HG02571 (cell line): Measurements from ENCODE around the gene HSFX4.
"Not testable (repeated sequence)": the region's sequence is repeated elsewhere in the genome, so short reads cannot be mapped to it uniquely, and the experiment has no call there.

ENCODE experiments used
- ATAC-seq: cut with Tn5 transposase; IDR thresholded peaks from one replicate; pipeline ENCODE4 v1.9.1; 2021; ENCODE audit warnings: mild to moderate bottlenecking, moderate library complexity; ENCODE audit not compliant: unreplicated experiment

Gene HSFX4, protein sequence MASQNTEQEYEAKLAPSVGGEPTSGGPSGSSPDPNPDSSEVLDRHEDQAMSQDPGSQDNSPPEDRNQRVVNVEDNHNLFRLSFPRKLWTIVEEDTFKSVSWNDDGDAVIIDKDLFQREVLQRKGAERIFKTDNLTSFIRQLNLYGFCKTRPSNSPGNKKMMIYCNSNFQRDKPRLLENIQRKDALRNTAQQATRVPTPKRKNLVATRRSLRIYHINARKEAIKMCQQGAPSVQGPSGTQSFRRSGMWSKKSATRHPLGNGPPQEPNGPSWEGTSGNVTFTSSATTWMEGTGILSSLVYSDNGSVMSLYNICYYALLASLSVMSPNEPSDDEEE

DNA sequence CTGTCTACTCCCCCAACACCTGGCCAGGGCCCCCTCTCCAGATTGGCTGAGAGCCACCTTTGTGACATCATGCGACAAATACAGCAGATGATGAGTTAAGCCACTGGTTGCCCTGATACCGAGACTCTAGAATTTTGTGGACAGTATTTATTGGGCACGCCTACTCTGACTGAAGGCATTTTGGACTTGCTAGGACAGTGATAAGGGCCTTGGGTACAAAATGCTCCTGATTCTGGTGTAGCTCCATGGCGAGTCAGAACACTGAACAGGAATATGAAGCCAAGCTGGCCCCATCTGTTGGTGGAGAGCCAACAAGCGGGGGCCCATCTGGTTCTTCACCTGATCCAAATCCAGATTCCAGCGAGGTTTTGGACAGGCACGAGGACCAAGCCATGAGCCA, at the start of gene HSFX4:
HSFX4 (plus strand) TSS at position 174 of the 400 bp plus-strand sequence; CDS start at position 246, 72 bp downstream.
- ATAC-seq, result not testable (repeated sequence)

DNA sequence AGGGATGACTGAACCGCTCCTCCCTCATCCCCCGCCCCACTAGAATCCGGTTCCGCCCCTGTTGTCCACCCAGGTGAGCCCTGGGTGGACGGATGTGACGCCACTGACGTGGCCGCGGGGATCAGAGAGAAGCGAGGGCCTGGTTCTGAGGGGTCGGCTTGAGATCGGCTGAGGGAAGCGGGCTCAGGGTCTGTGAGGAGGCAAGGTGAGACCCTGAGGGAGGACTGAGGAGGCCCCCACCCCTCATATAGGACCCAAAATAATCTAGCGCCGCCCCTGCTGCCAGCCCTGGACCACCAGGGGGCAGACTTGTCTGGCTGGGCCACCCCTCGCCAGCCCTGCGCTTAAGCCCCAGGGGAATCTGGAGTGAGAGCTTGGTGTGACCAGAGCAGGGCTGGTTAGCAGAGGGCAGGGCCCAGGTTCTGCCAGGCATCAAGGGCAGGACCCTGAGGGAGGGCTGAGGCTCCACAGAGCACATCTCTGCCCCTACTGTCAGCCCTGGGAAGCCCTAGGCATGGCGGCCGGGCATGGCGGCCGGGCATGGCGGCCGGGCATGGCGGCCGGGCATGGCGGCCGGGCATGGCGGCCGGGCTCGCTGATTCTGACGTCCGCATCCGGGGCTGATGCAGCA, 48.2 kb upstream of the HSFX4 start, which contains the start of gene MAGEA8:
MAGEA8 (plus strand) TSS at position 103 of the 631 bp plus-strand sequence. CDS start 3,090 bp downstream, outside the sequence.
- ATAC-seq, result no peak

DNA sequence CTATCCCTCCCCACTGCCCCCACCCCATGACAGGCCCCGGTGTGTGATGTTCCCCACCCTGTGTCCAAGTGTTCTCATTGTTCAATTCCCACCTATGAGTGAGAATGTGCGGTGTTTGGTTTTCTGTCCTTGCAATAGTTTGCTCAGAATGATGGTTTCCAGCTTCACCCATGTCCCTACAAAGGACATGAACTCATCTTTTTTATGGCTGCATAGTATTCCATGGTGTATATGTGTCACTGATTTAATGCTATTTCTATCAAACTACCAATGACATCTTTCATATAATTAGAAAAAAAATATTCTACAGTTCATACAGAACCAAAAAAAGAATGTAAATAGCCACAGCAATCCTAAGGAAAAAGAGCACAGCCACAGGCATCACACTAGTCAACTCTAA, 38.5 kb upstream of the HSFX4 start:
- ATAC-seq, result not testable (repeated sequence)

DNA sequence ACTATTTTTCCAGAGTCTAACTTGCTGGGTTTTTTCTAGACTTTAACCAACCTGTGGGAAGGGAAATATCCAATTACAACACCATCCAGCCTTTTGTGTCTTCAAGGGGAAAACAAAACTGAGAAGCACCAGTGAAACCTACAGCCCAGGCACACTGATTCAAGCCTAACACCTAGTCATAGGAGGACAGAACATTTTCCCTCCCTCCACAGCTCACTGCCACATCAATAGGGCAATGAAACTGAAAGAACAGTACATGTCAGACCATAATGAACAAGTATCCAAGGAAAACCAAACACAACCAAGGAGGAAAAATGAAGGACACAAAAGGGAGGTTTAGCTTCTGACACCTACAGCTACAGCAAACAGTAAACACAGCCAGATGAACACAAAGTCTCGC, 30.8 kb upstream of the HSFX4 start:
- ATAC-seq, result no peak

DNA sequence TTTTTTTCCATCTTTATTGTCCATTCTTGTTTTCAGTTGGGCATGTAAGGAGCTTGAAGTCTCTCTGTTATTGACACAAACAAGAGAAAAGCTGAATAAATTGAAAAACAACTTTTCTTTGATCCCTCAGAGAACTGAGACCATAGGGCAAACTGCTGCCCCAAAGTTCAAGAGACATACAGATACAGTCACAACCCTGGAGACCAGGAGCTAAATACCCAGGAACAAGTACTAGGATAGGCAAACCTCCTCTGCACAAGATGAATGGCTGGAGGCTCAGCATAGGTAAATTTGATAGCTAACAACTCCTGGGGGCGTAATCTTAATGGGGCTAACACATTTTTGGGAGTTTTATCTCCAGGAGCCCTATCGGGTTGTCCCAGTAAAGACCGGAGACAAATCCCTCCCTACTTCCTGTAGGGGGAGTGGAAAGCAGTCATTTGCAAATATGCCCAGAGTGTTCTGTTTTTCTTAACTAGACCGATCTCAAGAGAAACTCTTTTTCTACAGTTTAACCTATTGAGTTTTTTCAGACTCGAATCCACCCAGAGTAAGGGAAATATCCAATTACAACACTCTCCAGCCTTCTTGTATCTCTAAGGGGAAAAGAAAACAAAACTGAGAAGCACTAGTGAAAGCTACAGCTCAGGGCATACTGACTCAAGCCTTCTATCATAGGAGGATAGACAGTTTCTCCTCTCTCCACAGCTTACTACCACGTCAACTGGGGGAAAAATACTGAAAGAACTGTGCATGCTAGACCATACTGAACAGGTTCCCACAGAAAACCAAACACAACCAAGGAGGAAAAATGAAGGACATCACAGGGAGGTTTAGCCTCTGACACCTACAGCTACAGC, 25.3 kb upstream of the HSFX4 start:
- peak; percentile 79 for ATAC-seq

DNA sequence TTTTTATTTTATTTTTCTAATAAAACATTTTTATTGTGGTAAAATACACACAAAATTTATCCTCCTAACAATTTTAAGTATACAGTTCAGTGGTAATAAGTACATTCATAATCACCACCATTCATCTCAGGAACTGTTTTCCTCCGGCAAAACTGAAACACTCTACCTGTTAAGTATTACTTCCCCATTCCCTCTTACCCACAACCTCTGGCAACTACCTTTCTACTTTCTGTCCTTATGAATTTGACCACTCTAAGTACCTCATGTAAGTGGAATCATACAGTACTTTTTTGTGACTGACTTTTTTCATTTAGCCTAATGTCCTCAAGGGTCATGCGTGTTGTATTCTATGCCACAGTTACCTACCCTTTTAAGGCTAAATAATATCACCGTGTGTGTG, 21.1 kb upstream of the HSFX4 start:
- ATAC-seq, result peak; percentile 36

DNA sequence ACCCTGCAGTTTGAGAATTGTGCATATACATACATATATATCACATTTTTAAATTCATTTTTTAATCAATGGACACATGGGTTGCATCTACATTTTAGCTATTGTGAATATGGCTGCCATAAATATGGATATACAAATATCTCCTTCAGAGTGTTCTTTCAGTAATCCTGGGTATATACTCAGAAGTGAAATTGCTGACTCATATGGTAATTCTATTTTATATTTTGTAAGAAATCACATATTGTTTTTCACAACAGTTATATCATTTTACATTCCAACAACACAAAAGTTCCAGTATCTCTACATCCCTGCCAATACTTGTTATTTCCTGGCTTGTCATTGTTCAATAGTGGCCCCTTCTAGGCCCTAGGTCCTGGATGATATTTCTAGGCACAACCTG, 20.6 kb upstream of the HSFX4 start:
- ATAC-seq, result no peak

DNA sequence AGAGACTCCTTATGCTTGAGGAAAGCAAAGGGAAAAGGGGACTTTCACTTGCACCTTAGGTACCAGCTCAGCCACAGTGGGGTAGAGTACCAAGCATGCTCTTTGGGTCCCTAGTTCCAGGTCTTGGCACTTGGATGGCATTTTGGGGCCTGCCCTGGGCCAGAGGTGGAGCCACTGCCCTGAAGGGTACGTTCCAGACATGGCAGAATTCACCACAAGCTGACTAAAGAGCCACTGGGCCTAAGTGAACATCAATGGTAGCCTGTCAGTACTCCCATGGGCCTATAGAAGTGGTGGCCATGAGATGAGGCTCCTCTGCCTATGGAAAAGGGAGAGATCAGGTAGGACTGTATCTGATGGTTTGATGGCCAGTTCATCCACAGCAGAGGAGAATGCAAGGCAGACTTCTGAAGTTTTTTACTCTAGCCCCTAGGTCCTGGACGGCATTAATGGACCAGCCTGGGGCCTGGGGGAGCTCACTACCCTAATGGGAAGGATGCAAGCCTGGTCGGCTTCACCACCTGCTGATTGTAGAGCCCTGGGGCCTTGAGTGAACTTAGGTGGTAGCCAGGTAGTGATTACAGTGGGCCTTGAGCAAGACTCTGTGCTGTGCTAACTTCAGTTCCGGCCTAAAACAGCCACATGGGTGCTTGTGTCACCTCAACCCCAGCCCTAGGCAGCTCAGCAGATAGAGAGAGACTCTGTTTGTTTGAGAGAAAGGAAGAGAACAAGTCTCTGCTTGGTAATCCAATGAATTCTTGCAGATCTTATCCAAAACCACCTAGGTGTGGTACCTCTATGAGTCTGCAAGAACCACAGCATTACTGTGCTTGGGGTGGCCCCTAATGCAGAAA, 19.8 kb upstream of the HSFX4 start:
- no peak for ATAC-seq

DNA sequence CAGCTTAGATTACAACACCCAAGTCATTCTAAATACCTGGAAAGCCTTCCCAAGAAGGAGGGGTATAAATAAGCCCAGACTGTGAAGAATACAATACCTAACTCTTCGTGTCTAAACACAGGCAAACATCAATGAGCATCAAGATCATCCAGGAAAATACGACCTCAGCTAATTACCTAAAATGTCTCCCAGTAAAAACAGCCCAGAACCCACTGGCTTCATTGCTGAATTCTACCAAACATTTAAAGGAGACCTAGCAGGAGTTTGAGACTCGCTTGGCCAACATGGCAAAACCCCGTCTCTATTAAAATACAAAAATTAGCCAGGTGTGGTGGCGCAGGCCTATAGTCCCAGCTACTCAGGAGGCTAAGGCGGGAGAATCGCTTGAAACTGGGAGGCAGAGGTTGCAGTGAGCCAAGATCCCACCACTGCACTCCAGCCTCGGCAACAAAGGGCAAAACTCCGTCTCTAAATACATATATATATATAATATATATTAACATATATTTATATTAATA, 19.1 kb upstream of the HSFX4 start:
- ATAC-seq, result no peak

DNA sequence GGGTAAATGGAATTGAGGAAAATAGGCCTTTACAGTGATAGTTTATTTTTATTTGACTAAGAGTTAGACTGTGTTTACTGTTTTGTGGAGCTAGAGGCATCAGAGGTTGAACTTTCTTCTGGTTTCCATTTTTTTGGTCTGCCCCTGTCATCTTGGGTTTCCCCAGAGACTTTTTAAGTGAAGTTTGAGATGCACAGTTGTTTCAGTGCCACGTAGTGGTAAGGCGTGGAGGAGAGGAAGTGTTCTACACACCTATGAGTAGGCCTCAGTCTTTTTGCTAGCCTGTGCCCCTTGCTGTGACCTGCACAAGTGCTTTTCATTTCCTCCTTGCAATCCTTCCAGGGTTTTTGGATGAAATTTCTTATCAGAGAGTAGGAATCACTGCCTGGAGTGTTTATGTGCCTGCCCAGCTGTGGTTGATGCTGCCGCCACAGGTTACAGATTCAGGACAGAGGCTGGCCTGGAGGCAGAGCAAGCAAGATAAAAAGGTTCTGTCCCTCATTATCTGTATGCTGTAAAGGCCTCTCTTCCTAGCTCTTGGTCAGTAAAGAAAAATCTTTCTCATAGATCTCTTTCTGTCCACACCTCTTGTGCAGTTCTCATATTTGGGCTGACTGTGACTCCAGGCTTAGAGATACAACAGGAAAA, 12.5 kb upstream of the HSFX4 start:
- no peak for ATAC-seq

DNA sequence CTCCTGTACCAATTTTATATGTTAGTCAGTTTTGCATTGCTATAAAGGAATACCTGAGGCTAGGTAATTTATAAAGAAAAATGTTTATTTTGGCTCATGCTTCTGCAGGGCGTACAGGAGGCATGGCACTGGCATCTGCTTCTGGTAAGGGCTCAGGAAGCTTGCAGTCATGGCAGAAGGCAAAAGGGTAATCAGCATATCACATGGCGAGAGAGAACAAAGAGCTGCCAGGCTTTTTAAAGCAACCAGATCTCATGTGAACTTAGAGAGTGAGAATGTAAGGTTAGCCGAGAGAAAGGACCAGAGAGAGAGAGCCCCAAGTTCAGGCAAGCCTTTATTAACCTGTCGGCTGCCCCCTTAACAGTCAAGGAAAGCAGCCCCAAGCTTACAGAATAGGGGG, 5.5 kb upstream of the HSFX4 start:
- ATAC-seq, result not testable (repeated sequence)

DNA sequence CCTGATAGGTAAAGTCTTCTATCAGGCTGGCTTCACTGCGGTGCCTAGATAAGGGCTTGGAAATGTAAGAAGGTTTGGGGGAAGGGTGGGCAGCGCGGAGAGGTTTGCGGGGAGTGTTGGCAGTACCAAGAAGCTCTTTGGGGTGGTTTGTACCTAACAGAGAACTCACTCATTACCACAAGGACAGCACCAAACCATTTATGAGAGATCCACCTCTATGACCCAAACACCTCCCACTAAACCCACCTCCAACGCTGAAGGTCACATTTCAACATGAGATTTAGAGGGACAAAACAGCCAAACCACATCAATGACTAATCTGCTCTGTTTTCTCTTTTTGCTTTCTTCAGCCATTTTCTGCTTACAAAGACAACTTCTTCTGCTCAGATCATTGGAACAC, 4.9 kb upstream of the HSFX4 start:
- ATAC-seq, result not testable (repeated sequence)

DNA sequence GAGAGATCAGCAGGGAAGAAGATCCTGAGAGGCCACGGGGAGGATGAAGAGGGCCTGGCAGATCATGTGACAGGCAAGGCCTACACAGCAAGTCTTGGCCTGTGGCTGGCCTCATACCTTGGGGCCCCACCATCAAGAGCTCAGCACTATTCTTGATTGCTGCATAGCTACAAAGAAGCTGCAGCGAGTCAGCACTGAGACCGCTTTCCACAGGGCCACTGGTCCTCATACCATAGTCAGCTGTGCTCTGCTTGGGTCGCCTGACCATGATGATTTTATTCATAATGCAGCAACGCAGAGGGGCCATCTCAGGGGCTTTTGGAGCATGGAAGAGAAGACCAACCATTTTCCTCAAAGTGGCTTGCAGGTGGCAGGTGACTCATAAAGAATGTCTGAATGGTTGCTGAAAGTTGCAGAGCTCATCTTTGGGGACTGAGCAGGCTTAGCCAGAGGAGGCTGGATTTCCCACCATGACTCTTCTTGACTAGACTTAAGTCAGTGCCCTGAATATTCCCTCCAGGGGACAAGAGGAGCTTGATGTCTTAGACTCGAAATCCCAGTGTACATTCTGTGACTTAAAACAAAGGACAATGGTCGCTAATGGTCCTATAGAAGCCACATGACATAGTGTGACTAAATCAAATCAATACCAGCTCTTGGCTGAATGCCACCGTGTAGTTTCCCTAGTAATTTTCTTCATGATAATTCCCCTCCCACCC, 2.0 kb upstream of the HSFX4 start:
- not testable (repeated sequence) for ATAC-seq

DNA sequence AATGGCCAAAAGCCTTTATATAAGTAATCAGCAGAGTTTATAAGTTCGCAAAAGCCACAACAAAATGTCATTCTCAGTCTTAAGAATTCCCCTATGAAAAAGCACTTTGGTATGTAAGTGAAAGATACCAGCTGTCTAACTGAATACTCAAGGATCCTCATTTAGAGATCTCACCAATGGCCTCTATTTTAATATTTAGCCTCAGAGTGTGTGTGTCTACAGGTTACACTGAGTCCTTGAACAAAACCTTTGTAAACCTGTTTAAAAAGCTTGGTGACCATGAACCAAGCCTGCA, 1.5 kb upstream of the HSFX4 start:
- ATAC-seq, result not testable (repeated sequence)

DNA sequence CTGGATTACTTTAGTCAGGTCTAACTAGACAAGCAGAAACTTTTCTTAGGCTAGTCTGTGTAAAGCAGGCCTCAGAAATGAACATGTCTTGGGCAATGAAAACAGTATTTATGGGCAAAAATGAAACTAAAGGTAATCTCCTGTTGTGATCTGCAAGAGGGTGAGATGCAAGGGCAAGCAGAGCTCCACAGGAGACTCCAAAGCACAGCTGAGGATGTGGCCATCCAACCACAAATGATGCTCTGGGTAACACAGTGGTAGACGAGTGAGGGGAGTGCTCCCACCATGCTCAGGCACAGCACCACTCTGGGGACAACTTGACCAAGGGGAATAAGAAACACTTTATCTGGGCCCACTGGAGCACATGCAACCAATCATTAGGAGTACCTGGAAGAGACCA, 738 bp upstream of the HSFX4 start:
- ATAC-seq, result not testable (repeated sequence)

DNA sequence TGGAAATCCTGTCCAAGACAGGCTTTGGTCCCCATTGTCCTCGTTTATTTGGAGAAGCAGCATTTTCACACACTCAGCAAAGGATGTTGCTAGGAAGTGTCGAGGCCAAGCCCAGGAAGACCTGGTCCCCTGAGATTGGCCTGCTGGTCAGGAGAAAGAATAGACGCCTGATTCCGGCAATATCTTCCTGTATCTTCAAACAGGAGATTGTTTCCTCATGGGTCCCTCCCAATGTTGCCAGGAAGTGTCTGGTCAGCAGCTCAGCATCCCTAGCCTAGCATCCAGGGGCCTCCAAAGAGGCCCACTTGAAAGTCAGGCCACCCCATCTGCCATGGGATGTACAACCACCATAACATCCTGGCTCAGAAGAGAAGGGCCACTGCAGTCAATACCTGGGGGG, 2.0 kb downstream of the HSFX4 start:
- ATAC-seq, result not testable (repeated sequence)

DNA sequence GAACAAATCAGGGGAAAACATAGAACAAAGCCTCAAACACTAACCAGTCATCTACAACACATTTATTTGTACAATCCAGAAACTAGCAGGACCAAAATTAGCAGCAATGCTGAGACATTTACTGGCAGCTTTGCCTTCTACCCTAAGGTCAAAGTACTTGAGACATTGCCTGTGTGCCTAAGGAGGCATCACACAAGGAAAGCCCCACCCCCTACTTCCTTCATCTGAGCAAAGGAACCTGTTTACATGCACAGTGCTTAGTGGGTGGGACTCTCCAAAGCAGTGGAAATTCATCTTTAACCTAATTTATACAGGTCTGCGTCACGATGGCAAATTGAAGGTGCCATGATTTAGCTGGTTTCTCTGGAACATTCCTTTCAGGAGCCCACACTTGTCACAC, 2.8 kb downstream of the HSFX4 start:
- not testable (repeated sequence) for ATAC-seq

DNA sequence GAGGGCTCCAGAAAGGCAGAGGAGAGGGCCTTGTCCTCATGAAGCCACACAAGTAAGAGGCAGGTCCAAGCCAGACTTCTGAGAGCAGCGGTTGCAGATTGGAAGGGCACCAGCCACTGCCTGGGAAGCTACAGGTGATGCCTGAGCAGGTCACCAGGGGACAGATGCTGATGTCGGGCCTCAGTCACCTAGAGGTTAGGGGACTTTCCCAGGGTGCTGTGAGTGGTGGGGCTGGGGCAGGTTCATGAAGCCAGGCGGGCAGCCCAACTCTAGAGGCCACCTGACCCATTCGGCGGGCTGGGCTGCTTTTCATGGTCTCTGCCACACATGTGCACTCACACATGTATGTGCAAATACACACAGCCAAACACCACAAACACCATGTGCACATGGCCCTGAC, 3.6 kb downstream of the HSFX4 start:
- ATAC-seq, result not testable (repeated sequence)

DNA sequence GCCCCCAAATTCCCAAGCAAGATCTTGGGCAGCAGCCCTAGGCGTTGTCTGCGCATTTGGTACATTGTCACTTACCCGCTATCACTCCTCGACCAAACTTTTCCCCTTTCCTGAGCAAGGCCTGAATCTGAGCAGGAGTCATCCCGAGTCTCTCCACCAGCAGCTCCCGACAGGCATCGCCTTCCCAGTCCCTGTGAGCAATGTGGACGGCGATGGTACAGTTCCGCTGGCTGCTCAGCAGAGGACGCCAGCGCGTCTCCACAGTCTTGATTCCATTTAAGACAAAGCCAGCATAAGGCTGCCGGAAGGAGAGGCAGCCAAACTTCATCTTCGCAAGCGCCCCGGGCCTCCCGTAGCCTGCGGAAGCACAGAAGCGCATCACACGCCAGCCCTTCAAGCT, 4.2 kb downstream of the HSFX4 start:
- not testable (repeated sequence) for ATAC-seq
